Subcutaneous abdominal adipose tissue (tissue), 5 donors: ENCODE results near the gene CBLIF.
"Not testable (repeated sequence)": the region's sequence is repeated elsewhere in the genome, so short reads cannot be mapped to it uniquely, and the experiment has no call there.

Experiments
- H3K27ac ChIP-seq: one replicate; pipeline ENCODE4 v1.7.0; 2013; ENCODE audit warnings: low read depth, mild to moderate bottlenecking, inconsistent platforms, low read length, moderate library complexity
- H3K27me3 ChIP-seq, 5 donors: one replicate each; pipeline ENCODE4 v1.7.0; 2013; ENCODE audit warnings: low read length in 5 of 5, inconsistent platforms in 1 of 5; ENCODE audit not compliant: control insufficient read depth in 5 of 5, insufficient read depth in 4 of 5
- H3K36me3 ChIP-seq, 5 donors: one replicate each; pipeline ENCODE4 v1.7.0; 2013; ENCODE audit warnings: low read length in 5 of 5; ENCODE audit not compliant: control insufficient read depth in 5 of 5, insufficient read depth in 5 of 5
- H3K4me1 ChIP-seq, 5 donors: one replicate each; pipeline ENCODE4 v1.7.0; 2013; ENCODE audit warnings: low read length in 5 of 5, mild to moderate bottlenecking in 3 of 5, moderate library complexity in 1 of 5; ENCODE audit not compliant: control insufficient read depth in 5 of 5, insufficient read depth in 5 of 5
- H3K4me3 ChIP-seq, 5 donors: one replicate each; pipeline ENCODE4 v1.7.0; 2013; ENCODE audit warnings: low read length in 5 of 5, low read depth in 1 of 5
- H3K9ac ChIP-seq, 5 donors: one replicate each; pipeline ENCODE4 v1.7.0; 2013; ENCODE audit warnings: low read length in 5 of 5, mild to moderate bottlenecking in 4 of 5, moderate library complexity in 3 of 5
- H3K9me3 ChIP-seq, 5 donors: one replicate each; pipeline ENCODE4 v1.7.0; 2013; ENCODE audit warnings: low read length in 5 of 5; ENCODE audit not compliant: control insufficient read depth in 5 of 5
- donor health status: healthy.
- donor health status: healthy.
- donor health status: healthy.
- donor health status: healthy.
- donor health status: healthy.

CBLIF gene

GRCh38 chr11:59845399-59845798 is at the start of gene CBLIF:
CBLIF (minus strand) TSS chr11:59845499; CDS start chr11:59845453, 46 bp downstream.
- Histone ChIP-seq H3K9me3 (no peaks in the 10 kb centered on the region), H3K4me1 (no peaks in the 10 kb centered on the region), H3K4me3 (no peak within 1 kb of the TSS), H3K27me3 (no peaks in the 10 kb centered on the region), H3K9ac (no peak within 1 kb of the TSS), H3K27ac (no peak within 1 kb of the TSS), H3K36me3 (no peaks in the 10 kb centered on the region)

DNA sequence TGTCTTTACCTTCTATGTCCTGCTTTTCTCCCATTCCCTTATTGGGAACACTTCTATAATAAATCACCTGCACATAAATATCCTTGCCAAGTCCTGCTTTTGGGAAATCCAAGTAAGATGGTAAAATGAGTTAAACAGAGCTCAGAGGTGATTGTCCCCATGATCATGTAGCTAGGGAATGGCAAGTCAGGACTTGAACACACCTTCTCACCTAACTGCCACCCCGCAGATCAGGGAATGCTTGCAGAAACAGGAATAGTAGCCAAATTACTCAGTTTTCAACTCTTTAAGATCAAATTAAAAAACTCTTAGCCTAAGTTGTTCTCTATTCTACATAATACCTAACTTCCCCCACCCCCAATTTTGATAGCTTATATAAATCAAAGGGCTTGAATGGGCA is 49.3 kb upstream of the CBLIF start:
- no peak overlapping the region for H3K9ac ChIP-seq
- H3K36me3 ChIP-seq: no peaks in the 10 kb centered on the region
- H3K27ac ChIP-seq: no peak overlapping the region
- no peaks in the 10 kb centered on the region for H3K4me1 ChIP-seq
- peaks cover 2 to 19% (median 12%) of the 10 kb centered on the region in 5 donors for H3K9me3 ChIP-seq
- H3K27me3 ChIP-seq: no peaks in the 10 kb centered on the region
- no peak overlapping the region for H3K4me3 ChIP-seq

- H3K27me3 ChIP-seq: no peaks in the 10 kb centered on the region
- no peak overlapping the region for H3K27ac ChIP-seq
- peak overlapping the region in 1 of 5 donors; percentile 23 for H3K4me3 ChIP-seq
- no peaks in the 10 kb centered on the region for H3K4me1 ChIP-seq
- H3K9me3 ChIP-seq: peaks cover 2 to 32% (median 14%) of the 10 kb centered on the region in 5 donors
- H3K36me3 ChIP-seq: no peaks in the 10 kb centered on the region
- H3K9ac ChIP-seq: no peak overlapping the region
Observed at GRCh38 chr11:59891781-59892181, 46.5 kb upstream of the CBLIF start.

- not testable (repeated sequence) for H3K36me3 ChIP-seq, H3K9ac ChIP-seq, H3K4me3 ChIP-seq, H3K4me1 ChIP-seq, H3K27me3 ChIP-seq, H3K27ac ChIP-seq
- peaks cover 2 to 32% (median 14%) of the 10 kb centered on the region in 5 donors for H3K9me3 ChIP-seq
Observed at GRCh38 chr11:59887156-59887555, 41.9 kb upstream of the CBLIF start.

DNA sequence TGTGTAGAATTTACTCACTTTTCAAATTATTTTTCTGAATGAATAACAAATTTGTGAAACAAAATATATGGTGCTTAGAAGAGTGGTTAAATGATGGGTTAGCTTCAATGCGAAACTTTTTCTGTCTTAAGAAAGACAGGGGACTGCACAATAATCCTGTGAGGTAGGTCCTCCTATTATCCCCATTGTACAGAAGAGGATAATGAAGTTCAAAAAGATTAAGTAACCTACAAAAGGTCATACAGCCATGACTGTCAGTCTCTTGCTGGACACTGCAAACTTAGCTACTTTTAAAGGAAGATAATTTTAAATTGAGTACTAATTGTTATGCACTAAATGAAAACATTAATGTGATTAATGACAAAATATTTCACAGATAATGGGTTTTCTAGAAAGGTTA is 38.3 kb upstream of the CBLIF start:
- Histone ChIP-seq H3K9ac (no peak overlapping the region), H3K4me3 (no peak overlapping the region), H3K27ac (no peak overlapping the region), H3K36me3 (no peaks in the 10 kb centered on the region), H3K27me3 (no peaks in the 10 kb centered on the region), H3K9me3 (peaks cover 0 to 14% (median 0%) of the 10 kb centered on the region in 5 donors), H3K4me1 (no peaks in the 10 kb centered on the region)

GRCh38 chr11:59879567-59879966 is 34.3 kb upstream of the CBLIF start:
- H3K27ac ChIP-seq: no peak overlapping the region

GRCh38 chr11:59878575-59878974 is 33.3 kb upstream of the CBLIF start, which contains the start of gene OOSP3:
OOSP3 (plus strand) TSS chr11:59878782; CDS start chr11:59878809, 27 bp downstream.
- peaks cover 0 to 2% (median 0%) of the 10 kb centered on the region in 5 donors for H3K27me3 ChIP-seq
- no peaks in the 10 kb centered on the region for H3K9me3 ChIP-seq

More at GRCh38 chr11:59879567-59879966, 34.3 kb upstream of the CBLIF start:
- H3K4me1 ChIP-seq: no peaks in the 10 kb centered on the region
- H3K27me3 ChIP-seq: peaks cover 0 to 2% (median 0%) of the 10 kb centered on the region in 5 donors
- no peak overlapping the region for H3K4me3 ChIP-seq
- H3K36me3 ChIP-seq: no peaks in the 10 kb centered on the region
- H3K9ac ChIP-seq: no peak overlapping the region
- H3K9me3 ChIP-seq: no peaks in the 10 kb centered on the region

DNA sequence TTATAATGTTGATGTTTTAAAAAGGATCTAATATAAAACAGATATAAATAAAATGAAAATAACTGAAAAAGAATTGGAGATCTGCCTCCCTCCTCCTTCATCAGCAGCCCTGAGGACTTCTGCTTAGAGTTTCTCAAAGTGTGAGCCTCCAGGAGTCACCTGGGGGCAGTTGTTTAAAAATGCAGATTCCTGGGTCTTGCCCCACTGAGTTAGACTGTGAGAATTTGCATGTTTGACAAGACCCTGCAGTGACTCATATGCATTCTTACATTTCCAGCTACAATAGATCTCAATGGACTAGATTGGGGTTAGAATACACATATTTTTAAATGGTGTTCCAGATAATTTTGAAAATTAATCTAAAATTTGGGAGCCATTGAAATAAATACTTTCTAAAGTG is 32.5 kb upstream of the CBLIF start:
- no peaks in the 10 kb centered on the region for H3K4me1 ChIP-seq

More at GRCh38 chr11:59878575-59878974, 33.3 kb upstream of the CBLIF start, which contains the start of gene OOSP3:
- H3K4me3 ChIP-seq: no peak within 1 kb of the TSS
- H3K9ac ChIP-seq: no peak within 1 kb of the TSS
- H3K36me3 ChIP-seq: no peaks in the 10 kb centered on the region
- H3K27ac ChIP-seq: no peak within 1 kb of the TSS
- H3K4me1 ChIP-seq: no peaks in the 10 kb centered on the region

GRCh38 chr11:59877325-59877724 is 32.0 kb upstream of the CBLIF start:
- no peak overlapping the region for H3K4me3 ChIP-seq
- H3K4me1 ChIP-seq: no peaks in the 10 kb centered on the region
- no peaks in the 10 kb centered on the region for H3K9me3 ChIP-seq
- no peaks in the 10 kb centered on the region for H3K36me3 ChIP-seq
- H3K9ac ChIP-seq: no peak overlapping the region
- peaks cover 0 to 2% (median 0%) of the 10 kb centered on the region in 5 donors for H3K27me3 ChIP-seq
- no peak overlapping the region for H3K27ac ChIP-seq

More for the DNA sequence above, 32.5 kb upstream of the CBLIF start:
- peaks cover 0 to 2% (median 0%) of the 10 kb centered on the region in 5 donors for H3K27me3 ChIP-seq
- no peak overlapping the region for H3K4me3 ChIP-seq
- H3K9ac ChIP-seq: no peak overlapping the region
- H3K27ac ChIP-seq: no peak overlapping the region
- H3K36me3 ChIP-seq: no peaks in the 10 kb centered on the region
- H3K9me3 ChIP-seq: no peaks in the 10 kb centered on the region

DNA sequence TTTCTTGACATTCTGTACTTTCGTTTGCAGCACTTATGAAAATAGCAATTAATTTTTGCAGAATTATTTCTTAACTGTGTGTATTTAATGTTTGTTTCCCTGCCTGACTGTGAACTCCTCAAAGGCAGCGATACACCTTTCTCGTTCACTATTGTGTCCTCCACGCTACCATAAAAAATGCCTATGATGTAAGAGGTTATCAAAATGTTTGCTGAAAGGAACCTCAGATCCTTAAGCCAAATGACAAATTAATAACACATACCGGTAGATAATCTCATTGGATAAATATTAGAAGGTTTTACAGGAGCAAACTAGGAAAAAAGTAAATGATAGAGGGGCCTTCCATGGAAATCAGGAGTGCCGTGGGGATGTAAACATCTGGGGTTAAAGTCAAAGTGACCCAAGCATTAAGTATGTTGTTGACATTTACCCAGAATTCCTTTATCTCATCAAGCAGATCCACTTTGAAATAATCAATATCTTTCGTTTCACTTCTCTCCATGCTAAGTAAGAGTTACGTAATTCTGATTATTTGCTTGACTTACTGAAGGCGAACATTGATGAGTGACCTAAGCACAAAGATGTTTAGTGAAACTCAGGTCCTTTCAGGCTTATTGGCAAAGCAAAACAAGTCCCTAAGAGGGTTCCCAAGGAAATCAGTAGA is 30.7 kb upstream of the CBLIF start:
- peaks cover 0 to 2% (median 0%) of the 10 kb centered on the region in 5 donors for H3K27me3 ChIP-seq
- no peak overlapping the region for H3K9ac ChIP-seq
- H3K4me1 ChIP-seq: no peaks in the 10 kb centered on the region
- no peaks in the 10 kb centered on the region for H3K36me3 ChIP-seq
- peaks cover 0 to 3% (median 0%) of the 10 kb centered on the region in 5 donors for H3K9me3 ChIP-seq
- H3K27ac ChIP-seq: no peak overlapping the region
- H3K4me3 ChIP-seq: no peak overlapping the region
